Natural killer cell (primary cell): ENCODE results near the gene SPATA12. TPM values are rescaled to one million over a fixed set of nuclear protein-coding genes. Genes with fewer than 3 reads are reported as not detected.

Source experiments
- ATAC-seq, 3 donors: fragments of 150-1000 bp in 2 of 3; fragments of 200-7000 bp in 1 of 3; cut with Tn5 transposase; 1 replicate in 1 of 3; 2 replicates in 2 of 3; pipeline ENCODE4 v1.10.0; 2021; ENCODE audit warnings: mild to moderate bottlenecking in 2 of 3, moderate library complexity in 2 of 3
- DNase-seq, 2 donors: peaks; one replicate each; pipeline versions ENCODE4 v3.0.0 to v3.0.0-alpha.2; 2013 to 2021; ENCODE audit warnings: mixed read lengths in 1 of 2
- H3K27ac ChIP-seq: one replicate; pipeline ENCODE4 v1.5.1; 2013; ENCODE audit warnings: mild to moderate bottlenecking, low read length
- H3K27me3 ChIP-seq: one replicate; pipeline ENCODE4 v1.6.1; 2013; ENCODE audit warnings: low read length; ENCODE audit not compliant: control insufficient read depth, insufficient read depth
- H3K36me3 ChIP-seq: one replicate; pipeline ENCODE4 v1.6.1; 2013; ENCODE audit warnings: low read length; ENCODE audit not compliant: control insufficient read depth, insufficient read depth
- H3K4me1 ChIP-seq: one replicate; pipeline ENCODE4 v1.6.1; 2013; ENCODE audit warnings: low read length; ENCODE audit not compliant: control insufficient read depth, insufficient read depth
- H3K4me3 ChIP-seq: one replicate; pipeline ENCODE4 v1.5.1; 2013; ENCODE audit warnings: low read length
- H3K9me3 ChIP-seq: one replicate; pipeline ENCODE4 v1.6.1; 2013; ENCODE audit warnings: low read length; ENCODE audit not compliant: control insufficient read depth, insufficient read depth
- H3K27ac Mint-ChIP-seq, 2 donors: one replicate each; pipeline ENCODE4 v1.8.0; 2022; ENCODE audit warnings: mild to moderate bottlenecking in 2 of 2, mixed read lengths in 2 of 2, moderate library complexity in 1 of 2
- H3K27me3 Mint-ChIP-seq, 2 donors: one replicate each; pipeline ENCODE4 v1.8.0; 2022; ENCODE audit warnings: low read depth in 2 of 2, mixed read lengths in 2 of 2
- H3K36me3 Mint-ChIP-seq: one replicate; pipeline ENCODE4 v1.8.0; 2022; ENCODE audit warnings: mixed read lengths
- H3K4me1 Mint-ChIP-seq, 2 donors: one replicate each; pipeline ENCODE4 v1.8.0; 2022; ENCODE audit warnings: mixed read lengths in 2 of 2
- H3K4me3 Mint-ChIP-seq: one replicate; pipeline ENCODE4 v1.8.0; 2022; ENCODE audit warnings: mild to moderate bottlenecking, moderate library complexity, mixed read lengths
- H3K9me3 Mint-ChIP-seq, 2 donors: one replicate each; pipeline ENCODE4 v1.8.0; 2022; ENCODE audit warnings: mixed read lengths in 2 of 2
- CTCF ChIP-seq: fragments of 200-600 bp; IDR thresholded peaks from one replicate; pipeline ENCODE4 v1.8.0; 2022; ENCODE audit warnings: antibody characterized with exemption
- WGBS: methylation state at CpG from one replicate; pipeline ENCODE4 v1.1.7; 2013; ENCODE audit warnings: missing lambda C conversion rate; ENCODE audit not compliant: insufficient coverage; 5-methylcytosine and 5-hydroxymethylcytosine counted together
- intact Hi-C: fragments of 100-400 bp; cut with micrococcal nuclease; formaldehyde crosslinking; loops from one replicate; pipeline ENCODE4 v1.14.2; 2022
- total RNA-seq, 4 donors: library from RNA; stranded (reverse); fragments of 120-200 nt in 1 of 4; gene quantifications; one replicate each; pipeline versions ENCODE4 v1.2.3 to v1.2.4, GENCODE V29; 2013 to 2022

SPATA12 gene
- total RNA-seq: not detected
- not detected for total RNA-seq (2013)

GRCh38 chr3:57060089-57060821, at the start of gene SPATA12:
TSS of gene SPATA12 (plus strand) at chr3:57060664. CDS start at chr3:57073695, 13,031 bp downstream.
- 48% methylated on average over 10 of the region's 11 CpGs for WGBS
- Histone ChIP-seq H3K27me3 (no peaks in the 10 kb centered on the region), H3K36me3 (no peaks in the 10 kb centered on the region), H3K27ac (no peak within 1 kb of the TSS), H3K4me1 (no peaks in the 10 kb centered on the region), H3K9me3 (no peaks in the 10 kb centered on the region), H3K4me3 (no peak within 1 kb of the TSS)
- DNase-seq (peak in 1 of 2 donors; percentile 7), ATAC-seq (peak in 1 of 3 donors; percentile 36)
- Mint-ChIP-seq H3K27ac (no peak within 1 kb of the TSS), H3K9me3 (no peaks in the 10 kb centered on the region), H3K27me3 (no peaks in the 10 kb centered on the region), H3K36me3 (no peaks in the 10 kb centered on the region), H3K4me3 (no peak within 1 kb of the TSS), H3K4me1 (peaks cover 0 to 5% of the 10 kb centered on the region in 2 donors)
- TF ChIP-seq CTCF: no peak
- intact Hi-C loops: no loop called here

GRCh38 chr3:57011022-57011421, 49.4 kb upstream of the SPATA12 start:
- ATAC-seq (no peak), DNase-seq (no peak)
- H3K27me3 Mint-ChIP-seq: peaks cover 0 to 3% of the 10 kb centered on the region in 2 donors
- Histone ChIP-seq H3K4me3 (no peak overlapping the region), H3K4me1 (no peaks in the 10 kb centered on the region), H3K27me3 (no peaks in the 10 kb centered on the region), H3K9me3 (no peaks in the 10 kb centered on the region), H3K36me3 (no peaks in the 10 kb centered on the region), H3K27ac (no peak overlapping the region)
- H3K36me3 Mint-ChIP-seq: no peaks in the 10 kb centered on the region
- no peak for TF ChIP-seq CTCF
- H3K27ac Mint-ChIP-seq: no peak overlapping the region
- intact Hi-C loops: no loop called here
- H3K4me3 Mint-ChIP-seq: no peak overlapping the region
- H3K4me1 Mint-ChIP-seq: peaks cover 5% of the 10 kb centered on the region in 2 donors
- 88% methylated on average over 12 of the region's 13 CpGs for WGBS
- H3K9me3 Mint-ChIP-seq: no peaks in the 10 kb centered on the region

GRCh38 chr3:57012847-57013246, 47.6 kb upstream of the SPATA12 start:
- no peaks in the 10 kb centered on the region for H3K36me3 ChIP-seq
- no peaks in the 10 kb centered on the region for H3K4me1 ChIP-seq
- Mint-ChIP-seq H3K27me3 (no peaks in the 10 kb centered on the region), H3K27ac (no peak overlapping the region), H3K9me3 (no peaks in the 10 kb centered on the region), H3K4me3 (no peak overlapping the region), H3K4me1 (no peaks in the 10 kb centered on the region), H3K36me3 (no peaks in the 10 kb centered on the region)
- intact Hi-C loops: no loop called here
- ATAC-seq: no peak
- TF ChIP-seq CTCF: no peak
- no peak for DNase-seq
- WGBS: 96% methylated on average over 22 of the region's 22 CpGs
- no peaks in the 10 kb centered on the region for H3K9me3 ChIP-seq
- H3K27ac ChIP-seq: no peak overlapping the region
- no peak overlapping the region for H3K4me3 ChIP-seq
- no peaks in the 10 kb centered on the region for H3K27me3 ChIP-seq

GRCh38 chr3:57015350-57015729, 45.1 kb upstream of the SPATA12 start:
- Histone ChIP-seq H3K36me3 (no peaks in the 10 kb centered on the region), H3K27me3 (no peaks in the 10 kb centered on the region), H3K4me1 (no peaks in the 10 kb centered on the region), H3K27ac (no peak overlapping the region), H3K9me3 (no peaks in the 10 kb centered on the region), H3K4me3 (no peak overlapping the region)
- ATAC-seq (no peak), DNase-seq (no peak)
- intact Hi-C loops: no loop called here
- TF ChIP-seq CTCF: no peak
- Mint-ChIP-seq H3K9me3 (no peaks in the 10 kb centered on the region), H3K4me1 (no peaks in the 10 kb centered on the region), H3K27me3 (no peaks in the 10 kb centered on the region), H3K36me3 (no peaks in the 10 kb centered on the region), H3K4me3 (no peak overlapping the region), H3K27ac (no peak overlapping the region)
- 94% methylated on average over 6 of the region's 7 CpGs for WGBS
